ENCODE results near the gene LY6G5B. TPM values are rescaled to one million over a fixed set of nuclear protein-coding genes. Genes with fewer than 3 reads are reported as not detected.

The LY6G5B gene
- total RNA-seq, 1 donor from 2014 or later = 24.8 TPM

GRCh38 chr6:31661262-31662123, 8.3 kb upstream of the LY6G5B start:
- peaks cover 55% of the 10 kb centered on the region for H3K4me1 Mint-ChIP-seq (ENCODE audit: low read depth)
- H3K27me3 Mint-ChIP-seq = no peaks in the 10 kb centered on the region
- no peak for DNase-seq (ENCODE audit: low spot score, unreplicated experiment)
- peak overlapping the region; percentile 88 for H3K4me3 Mint-ChIP-seq (ENCODE audit: low read depth)
- TF ChIP-seq CTCF (IDR thresholded peaks at IDR 0.05; ENCODE audit: unreplicated experiment) = no peak
- peak overlapping the region; percentile 92 for H3K27ac Mint-ChIP-seq
- H3K9me3 Mint-ChIP-seq (ENCODE audit: low read depth) = no peaks in the 10 kb centered on the region
- peaks cover 6% of the 10 kb centered on the region for H3K36me3 Mint-ChIP-seq (ENCODE audit: insufficient read depth)

DNA sequence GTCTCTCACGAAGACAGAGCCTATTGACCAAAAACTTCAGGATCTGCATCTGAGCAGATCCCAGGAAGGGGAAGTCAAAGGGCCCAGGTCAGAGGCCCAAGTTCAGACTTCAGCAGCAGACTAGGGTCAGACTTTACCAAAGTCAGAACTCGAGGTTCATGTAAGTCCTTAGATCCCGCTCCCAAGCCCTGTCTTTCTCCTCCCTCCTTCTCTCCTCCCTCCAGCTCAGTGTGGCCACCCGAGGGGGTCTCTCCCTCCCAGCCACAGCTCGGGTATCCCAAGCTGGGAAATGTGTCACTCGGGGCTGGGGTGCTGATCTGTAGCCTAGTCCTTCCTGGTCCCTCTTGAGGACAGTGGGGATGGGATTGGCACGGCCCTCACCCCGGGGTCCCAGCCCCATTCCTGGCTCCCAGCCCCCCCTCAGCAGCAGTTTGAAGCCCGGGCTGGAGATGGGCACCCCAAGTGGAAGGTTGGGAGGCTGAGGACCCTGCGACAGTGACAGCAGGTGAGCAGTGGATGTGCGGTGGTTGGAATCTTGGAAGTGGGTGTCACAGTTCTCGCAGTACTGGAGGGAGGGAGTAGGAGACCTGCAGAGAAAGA, 7.6 kb upstream of the LY6G5B start:
- no peak for DNase-seq (ENCODE audit: low spot score, unreplicated experiment)
- no peaks in the 10 kb centered on the region for H3K27me3 Mint-ChIP-seq
- H3K9me3 Mint-ChIP-seq (ENCODE audit: low read depth) = no peaks in the 10 kb centered on the region
- peak overlapping the region; percentile 86 for H3K27ac Mint-ChIP-seq
- peak overlapping the region; percentile 37 for H3K4me3 Mint-ChIP-seq (ENCODE audit: low read depth)
- TF ChIP-seq CTCF (IDR thresholded peaks at IDR 0.05; ENCODE audit: unreplicated experiment) = no peak
- H3K36me3 Mint-ChIP-seq (ENCODE audit: insufficient read depth) = peaks cover 6% of the 10 kb centered on the region
- peaks cover 56% of the 10 kb centered on the region for H3K4me1 Mint-ChIP-seq (ENCODE audit: low read depth)

- DNase-seq (ENCODE audit: low spot score, unreplicated experiment) = no peak
- Mint-ChIP-seq H3K27ac (peak overlapping the region; percentile 97), H3K36me3 (ENCODE audit: insufficient read depth) (peaks cover 8% of the 10 kb centered on the region), H3K4me1 (ENCODE audit: low read depth) (peaks cover 48% of the 10 kb centered on the region), H3K4me3 (ENCODE audit: low read depth) (peak overlapping the region; percentile 84), H3K9me3 (ENCODE audit: low read depth) (no peaks in the 10 kb centered on the region), H3K27me3 (no peaks in the 10 kb centered on the region)
- TF ChIP-seq CTCF (IDR thresholded peaks at IDR 0.05; ENCODE audit: unreplicated experiment) = no peak
These were observed 6.4 kb upstream of the LY6G5B start for GRCh38 chr6:31663126-31663960.

- Mint-ChIP-seq H3K27me3 (no peaks in the 10 kb centered on the region), H3K9me3 (ENCODE audit: low read depth) (no peaks in the 10 kb centered on the region), H3K27ac (peak overlapping the region; percentile 97), H3K4me1 (ENCODE audit: low read depth) (peaks cover 41% of the 10 kb centered on the region), H3K4me3 (ENCODE audit: low read depth) (peak overlapping the region; percentile 84), H3K36me3 (ENCODE audit: insufficient read depth) (peaks cover 13% of the 10 kb centered on the region)
- no peak for TF ChIP-seq CTCF (IDR thresholded peaks at IDR 0.05; ENCODE audit: unreplicated experiment)
- DNase-seq (ENCODE audit: low spot score, unreplicated experiment) = no peak
These were observed 5.6 kb upstream of the LY6G5B start for GRCh38 chr6:31663961-31664789.
